Neural progenitor cell (in vitro differentiated cells): ENCODE measurements around the gene SLC11A1. TPM values are rescaled to one million over a fixed set of nuclear protein-coding genes. Genes with fewer than 3 reads are reported as not detected.

Experiments
- DNase-seq: peaks from one replicate; pipeline ENCODE4 v3.0.0-alpha.2; 2016; ENCODE audit warnings: low spot score
- H2AFZ ChIP-seq: fragments of 200-600 bp; sonication (generic); replicated peaks from 2 replicates; pipeline ENCODE4 v1.6.1; 2016; ENCODE audit warnings: antibody characterized with exemption
- H3F3A ChIP-seq: fragments of 200-600 bp; sonication (generic); 2 replicates; pipeline ENCODE4 v1.6.1; 2016; ENCODE audit warnings: antibody characterized with exemption, low read depth
- H3K27ac ChIP-seq: fragments of 200-600 bp; sonication (generic); 2 replicates; pipeline ENCODE4 v1.5.1; 2016; ENCODE audit warnings: mild to moderate bottlenecking
- H3K27me3 ChIP-seq: fragments of 200-600 bp; sonication (generic); 2 replicates; pipeline ENCODE4 v1.6.1; 2016; ENCODE audit warnings: mild to moderate bottlenecking, moderate library complexity
- H3K36me3 ChIP-seq: fragments of 200-600 bp; sonication (generic); 2 replicates; pipeline ENCODE4 v1.5.1; 2016
- H3K4me1 ChIP-seq: fragments of 200-600 bp; sonication (generic); 2 replicates; pipeline ENCODE4 v1.6.1; 2016; ENCODE audit warnings: mixed run types
- H3K4me2 ChIP-seq: fragments of 200-600 bp; sonication (generic); 2 replicates; pipeline ENCODE4 v1.6.1; 2016
- H3K4me3 ChIP-seq: fragments of 200-600 bp; sonication (generic); 2 replicates; pipeline ENCODE4 v1.5.1; 2016
- H3K79me2 ChIP-seq: fragments of 200-600 bp; sonication (generic); 2 replicates; pipeline ENCODE4 v1.6.1; 2016; ENCODE audit warnings: low read depth
- H3K9ac ChIP-seq: fragments of 200-600 bp; sonication (generic); 2 replicates; pipeline ENCODE4 v1.6.1; 2016
- H3K9me3 ChIP-seq: fragments of 200-600 bp; sonication (generic); 2 replicates; pipeline ENCODE4 v1.5.1; 2016; ENCODE audit warnings: low read depth
- H4K20me1 ChIP-seq: fragments of 200-600 bp; sonication (generic); 2 replicates; pipeline ENCODE4 v1.6.1; 2016; ENCODE audit warnings: low read depth
- H3K27ac Mint-ChIP-seq: 3 replicates; pipeline ENCODE4 v1.8.0; 2021; ENCODE audit warnings: mixed read lengths
- H3K27me3 Mint-ChIP-seq: 2 replicates; pipeline ENCODE4 v1.8.0; 2022; ENCODE audit warnings: low read depth, mild to moderate bottlenecking, inconsistent platforms, moderate library complexity, mixed read lengths; ENCODE audit not compliant: insufficient read depth
- H3K36me3 Mint-ChIP-seq: 3 replicates; pipeline ENCODE4 v1.8.0; 2021; ENCODE audit warnings: mixed read lengths
- H3K4me1 Mint-ChIP-seq: 3 replicates; pipeline ENCODE4 v1.8.0; 2021; ENCODE audit warnings: mixed read lengths
- H3K4me3 Mint-ChIP-seq: 3 replicates; pipeline ENCODE4 v1.8.0; 2021; ENCODE audit warnings: mild to moderate bottlenecking, moderate library complexity, mixed read lengths
- H3K9me3 Mint-ChIP-seq: 3 replicates; pipeline ENCODE4 v1.8.0; 2020; ENCODE audit warnings: mixed read lengths
- EZH2 ChIP-seq: fragments of 200-600 bp; sonication (generic); IDR thresholded peaks from 2 replicates; pipeline ENCODE4 v1.6.1; 2017; ENCODE audit warnings: antibody characterized with exemption, mild to moderate bottlenecking, moderate library complexity
- EZH2phosphoT487 ChIP-seq: fragments of 200-600 bp; sonication (generic); IDR thresholded peaks from 2 replicates; pipeline ENCODE4 v1.6.1; 2017; ENCODE audit warnings: antibody characterized with exemption
- total RNA-seq: library from RNA; depleted of rRNA; stranded (reverse); fragments of >200 nt; gene quantifications from 2 replicates; pipeline ENCODE4 v1.2.3, GENCODE V29; 2015; ENCODE audit warnings: low replicate concordance
- TF ChIP-seq, protein P1 (sequence below): fragments of 200-600 bp; sonication (generic); IDR thresholded peaks from 2 replicates; pipeline ENCODE4 v1.5.1; 2017; ENCODE audit warnings: antibody characterized with exemption, mild to moderate bottlenecking

The SLC11A1 gene
- total RNA-seq, 1 donor from 2014 or later = not detected

DNA sequence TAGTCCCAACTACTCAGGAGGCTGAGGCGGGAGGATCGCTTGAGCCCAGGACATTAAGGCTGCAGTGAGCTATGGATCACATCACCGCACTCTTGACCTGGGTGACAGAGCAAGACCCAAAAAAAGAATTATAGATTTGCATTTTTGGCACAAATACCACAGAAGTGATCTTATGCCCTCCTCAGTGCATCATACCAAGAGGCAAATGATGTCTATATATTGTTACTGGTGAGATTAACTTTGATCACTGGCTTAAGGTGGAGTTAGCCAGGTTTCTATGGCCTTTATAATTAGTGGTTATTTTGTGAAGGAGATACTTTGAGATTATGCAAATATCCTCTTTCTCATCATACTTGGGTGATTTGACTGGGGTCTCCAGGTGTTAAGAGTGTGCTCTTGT is 47.5 kb upstream of the SLC11A1 start:
- H3K27ac Mint-ChIP-seq = no peak overlapping the region
- Histone ChIP-seq H3K9ac (no peak overlapping the region), H3K27ac (no peak overlapping the region), H4K20me1 (no peaks in the 10 kb centered on the region), H3K79me2 (no peaks in the 10 kb centered on the region), H2AFZ (no peak overlapping the region), H3K4me3 (no peak overlapping the region), H3K36me3 (no peaks in the 10 kb centered on the region), H3F3A (no peaks in the 10 kb centered on the region), H3K4me1 (peaks cover 7% of the 10 kb centered on the region), H3K9me3 (no peaks in the 10 kb centered on the region), H3K4me2 (no peak overlapping the region), H3K27me3 (no peaks in the 10 kb centered on the region)
- H3K4me3 Mint-ChIP-seq = no peak overlapping the region
- no peaks in the 10 kb centered on the region for H3K9me3 Mint-ChIP-seq
- H3K4me1 Mint-ChIP-seq = peaks cover 11% of the 10 kb centered on the region
- no peaks in the 10 kb centered on the region for H3K36me3 Mint-ChIP-seq
- H3K27me3 Mint-ChIP-seq = peaks cover 14% of the 10 kb centered on the region
- DNase-seq = no peak
- TF ChIP-seq, protein P1, sequence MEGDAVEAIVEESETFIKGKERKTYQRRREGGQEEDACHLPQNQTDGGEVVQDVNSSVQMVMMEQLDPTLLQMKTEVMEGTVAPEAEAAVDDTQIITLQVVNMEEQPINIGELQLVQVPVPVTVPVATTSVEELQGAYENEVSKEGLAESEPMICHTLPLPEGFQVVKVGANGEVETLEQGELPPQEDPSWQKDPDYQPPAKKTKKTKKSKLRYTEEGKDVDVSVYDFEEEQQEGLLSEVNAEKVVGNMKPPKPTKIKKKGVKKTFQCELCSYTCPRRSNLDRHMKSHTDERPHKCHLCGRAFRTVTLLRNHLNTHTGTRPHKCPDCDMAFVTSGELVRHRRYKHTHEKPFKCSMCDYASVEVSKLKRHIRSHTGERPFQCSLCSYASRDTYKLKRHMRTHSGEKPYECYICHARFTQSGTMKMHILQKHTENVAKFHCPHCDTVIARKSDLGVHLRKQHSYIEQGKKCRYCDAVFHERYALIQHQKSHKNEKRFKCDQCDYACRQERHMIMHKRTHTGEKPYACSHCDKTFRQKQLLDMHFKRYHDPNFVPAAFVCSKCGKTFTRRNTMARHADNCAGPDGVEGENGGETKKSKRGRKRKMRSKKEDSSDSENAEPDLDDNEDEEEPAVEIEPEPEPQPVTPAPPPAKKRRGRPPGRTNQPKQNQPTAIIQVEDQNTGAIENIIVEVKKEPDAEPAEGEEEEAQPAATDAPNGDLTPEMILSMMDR = no peak
- TF ChIP-seq EZH2phosphoT487 = no peak
- TF ChIP-seq EZH2 = no peak

DNA sequence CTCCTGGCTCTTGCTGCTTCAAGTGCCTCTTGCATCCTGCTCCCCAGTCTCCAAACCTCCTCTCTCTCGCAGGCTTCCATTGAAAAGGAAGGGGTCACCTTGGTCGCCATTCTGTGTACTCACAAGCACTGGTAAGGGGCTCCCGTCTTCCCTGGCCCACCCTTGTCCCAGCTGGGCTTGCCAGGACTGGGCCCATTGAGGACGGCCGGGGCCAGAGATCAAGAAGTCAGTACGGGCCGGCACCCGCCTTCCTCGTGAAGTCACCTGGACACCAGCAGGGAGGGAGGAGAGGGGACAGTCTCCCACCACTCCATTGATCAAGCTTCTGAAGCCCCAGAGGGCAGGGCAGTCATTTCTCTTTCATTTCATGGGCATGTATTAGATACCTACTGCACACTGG is 41.4 kb upstream of the SLC11A1 start:
- H3K27me3 ChIP-seq = no peaks in the 10 kb centered on the region
- Mint-ChIP-seq H3K4me1 (peaks cover 1% of the 10 kb centered on the region), H3K27me3 (peaks cover 4% of the 10 kb centered on the region), H3K36me3 (no peaks in the 10 kb centered on the region), H3K4me3 (no peak overlapping the region), H3K27ac (no peak overlapping the region), H3K9me3 (no peaks in the 10 kb centered on the region)
- H3K79me2 ChIP-seq = no peaks in the 10 kb centered on the region
- no peaks in the 10 kb centered on the region for H3K4me1 ChIP-seq
- H3K4me2 ChIP-seq = no peak overlapping the region
- H3K4me3 ChIP-seq = no peak overlapping the region
- TF ChIP-seq EZH2phosphoT487 = no peak
- no peak for TF ChIP-seq EZH2
- TF ChIP-seq, protein P1 = no peak
- no peaks in the 10 kb centered on the region for H4K20me1 ChIP-seq
- no peaks in the 10 kb centered on the region for H3F3A ChIP-seq
- no peaks in the 10 kb centered on the region for H3K9me3 ChIP-seq
- H3K27ac ChIP-seq = no peak overlapping the region
- H2AFZ ChIP-seq = no peak overlapping the region
- no peak for DNase-seq
- H3K36me3 ChIP-seq = no peaks in the 10 kb centered on the region
- no peak overlapping the region for H3K9ac ChIP-seq

DNA sequence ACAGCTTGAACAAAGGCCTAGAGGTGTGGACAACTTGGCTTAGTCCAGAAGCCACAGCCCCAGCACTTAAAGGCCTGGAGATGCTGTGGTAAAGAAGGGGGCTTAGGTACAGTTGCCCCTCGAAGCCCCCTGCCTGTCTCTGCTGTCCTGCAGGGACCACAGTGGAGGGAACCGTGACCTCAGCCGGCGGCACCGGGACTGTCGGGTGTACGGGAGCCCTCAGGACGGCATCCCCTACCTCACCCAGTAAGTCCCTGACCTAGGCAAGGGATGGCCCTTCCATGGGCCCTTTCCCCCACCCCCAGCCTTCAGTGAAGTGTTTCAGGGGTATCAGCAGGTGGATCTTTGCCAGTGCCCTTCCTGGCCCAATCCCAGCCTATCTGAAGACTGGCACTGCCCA is 40.7 kb upstream of the SLC11A1 start:
- TF ChIP-seq EZH2phosphoT487 = no peak
- TF ChIP-seq EZH2 = no peak
- H3K4me2 ChIP-seq = no peak overlapping the region
- H3K36me3 ChIP-seq = no peaks in the 10 kb centered on the region
- peaks cover 8% of the 10 kb centered on the region for H3K4me1 Mint-ChIP-seq
- no peak overlapping the region for H3K9ac ChIP-seq
- no peaks in the 10 kb centered on the region for H4K20me1 ChIP-seq
- no peaks in the 10 kb centered on the region for H3K4me1 ChIP-seq
- no peak for DNase-seq
- H3K4me3 ChIP-seq = no peak overlapping the region
- no peak overlapping the region for H3K27ac Mint-ChIP-seq
- no peaks in the 10 kb centered on the region for H3K36me3 Mint-ChIP-seq
- no peak overlapping the region for H2AFZ ChIP-seq
- H3K9me3 Mint-ChIP-seq = no peaks in the 10 kb centered on the region
- H3K27ac ChIP-seq = no peak overlapping the region
- no peaks in the 10 kb centered on the region for H3F3A ChIP-seq
- H3K9me3 ChIP-seq = no peaks in the 10 kb centered on the region
- H3K27me3 Mint-ChIP-seq = peaks cover 7% of the 10 kb centered on the region
- H3K27me3 ChIP-seq = no peaks in the 10 kb centered on the region
- no peaks in the 10 kb centered on the region for H3K79me2 ChIP-seq
- H3K4me3 Mint-ChIP-seq = no peak overlapping the region

DNA sequence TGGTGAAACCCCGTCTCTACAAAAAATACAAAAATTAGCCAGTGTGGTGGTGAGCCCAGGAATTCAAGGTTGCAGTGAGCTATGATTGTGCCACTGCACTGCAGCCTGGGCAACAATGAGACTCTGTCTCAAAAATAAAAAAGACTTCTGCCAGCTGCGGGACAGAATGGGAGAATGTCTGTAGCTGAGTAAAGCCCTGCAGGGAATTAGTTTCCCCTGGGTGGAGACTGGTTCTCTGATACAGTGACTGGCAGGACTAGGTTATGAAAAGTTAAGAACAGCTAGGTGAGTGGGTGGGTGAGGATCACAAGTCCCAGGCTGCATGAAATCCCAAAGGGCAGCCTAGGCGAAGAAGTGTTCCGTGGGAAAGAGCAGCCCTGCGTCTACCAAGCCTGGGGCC is 39.2 kb upstream of the SLC11A1 start:
- no peaks in the 10 kb centered on the region for H3K9me3 Mint-ChIP-seq
- Histone ChIP-seq H3K9me3 (no peaks in the 10 kb centered on the region), H3K27ac (no peak overlapping the region), H2AFZ (no peak overlapping the region), H3F3A (no peaks in the 10 kb centered on the region), H4K20me1 (no peaks in the 10 kb centered on the region), H3K9ac (no peak overlapping the region), H3K4me2 (no peak overlapping the region), H3K4me1 (no peaks in the 10 kb centered on the region), H3K79me2 (no peaks in the 10 kb centered on the region), H3K4me3 (no peak overlapping the region), H3K27me3 (no peaks in the 10 kb centered on the region), H3K36me3 (no peaks in the 10 kb centered on the region)
- H3K27me3 Mint-ChIP-seq = peaks cover 7% of the 10 kb centered on the region
- no peak overlapping the region for H3K27ac Mint-ChIP-seq
- DNase-seq = no peak
- H3K36me3 Mint-ChIP-seq = no peaks in the 10 kb centered on the region
- peaks cover 10% of the 10 kb centered on the region for H3K4me1 Mint-ChIP-seq
- TF ChIP-seq, protein P1 = no peak
- TF ChIP-seq EZH2phosphoT487 (no peak), EZH2 (no peak)
- no peak overlapping the region for H3K4me3 Mint-ChIP-seq
